T-helper 2 cell treated with Interferon-gamma antibody and Interleukin-4, amounts not matched to agents 5 μg/mL and 100 μg/mL, for 36 hours (primary cell): Measurements from ENCODE around the gene ZNF682.
"Not testable (repeated sequence)": the region's sequence is repeated elsewhere in the genome, so short reads cannot be mapped to it uniquely, and the experiment has no call there.

ENCODE experiments used
- DNase-seq: peaks from one replicate; pipeline ENCODE4 v3.0.0; 2021; ENCODE audit warnings: low spot score
- H3K27ac Mint-ChIP-seq: one replicate; pipeline ENCODE4 v1.8.0; 2021; ENCODE audit warnings: mild to moderate bottlenecking, mixed read lengths
- H3K27me3 Mint-ChIP-seq: one replicate; pipeline ENCODE4 v1.8.0; 2021; ENCODE audit warnings: low read depth, mixed read lengths
- H3K36me3 Mint-ChIP-seq: one replicate; pipeline ENCODE4 v1.8.0; 2021; ENCODE audit warnings: low read depth, mixed read lengths
- H3K4me1 Mint-ChIP-seq: one replicate; pipeline ENCODE4 v1.8.0; 2021; ENCODE audit warnings: low read depth, mixed read lengths
- H3K4me3 Mint-ChIP-seq: one replicate; pipeline ENCODE4 v1.8.0; 2022; ENCODE audit warnings: mild to moderate bottlenecking, moderate library complexity, mixed read lengths
- H3K9me3 Mint-ChIP-seq: one replicate; pipeline ENCODE4 v1.8.0; 2021; ENCODE audit warnings: mixed read lengths

Gene ZNF682

GRCh38 chr19:20039203-20039723 lies at the start of gene ZNF682:
TSS of gene ZNF682 (minus strand) at chr19:20039505. CDS start at chr19:20039345, 160 bp downstream.
- Mint-ChIP-seq H3K4me3 (peak within 1 kb of the TSS; percentile 93), H3K27ac (peak within 1 kb of the TSS; percentile 92), H3K36me3 (peaks cover 7% of the 10 kb centered on the region), H3K9me3 (peaks cover 14% of the 10 kb centered on the region), H3K4me1 (peaks cover 4% of the 10 kb centered on the region), H3K27me3 (no peaks in the 10 kb centered on the region)
- peak; percentile 83 for DNase-seq

GRCh38 chr19:20082876-20083275 lies 43.6 kb upstream of the ZNF682 start:
- not testable (repeated sequence) for H3K27ac Mint-ChIP-seq, H3K27me3 Mint-ChIP-seq, DNase-seq, H3K4me3 Mint-ChIP-seq, H3K4me1 Mint-ChIP-seq
- peaks cover 52% of the 10 kb centered on the region for H3K9me3 Mint-ChIP-seq
- H3K36me3 Mint-ChIP-seq, result peaks cover 38% of the 10 kb centered on the region

GRCh38 chr19:20082232-20082833 lies 43.0 kb upstream of the ZNF682 start:
- not testable (repeated sequence) for H3K27me3 Mint-ChIP-seq, H3K27ac Mint-ChIP-seq, H3K4me3 Mint-ChIP-seq, H3K4me1 Mint-ChIP-seq, DNase-seq
- H3K9me3 Mint-ChIP-seq, result peaks cover 46% of the 10 kb centered on the region
- peaks cover 38% of the 10 kb centered on the region for H3K36me3 Mint-ChIP-seq

GRCh38 chr19:20080656-20081055 lies 41.4 kb upstream of the ZNF682 start:
- H3K9me3 Mint-ChIP-seq, result peaks cover 44% of the 10 kb centered on the region
- H3K27ac Mint-ChIP-seq, result no peak overlapping the region
- peaks cover 37% of the 10 kb centered on the region for H3K36me3 Mint-ChIP-seq

GRCh38 chr19:20079476-20079875 lies 40.2 kb upstream of the ZNF682 start:
- H3K27ac Mint-ChIP-seq, result no peak overlapping the region
- H3K36me3 Mint-ChIP-seq, result peaks cover 36% of the 10 kb centered on the region
- H3K9me3 Mint-ChIP-seq, result peaks cover 49% of the 10 kb centered on the region
- H3K4me3 Mint-ChIP-seq, result no peak overlapping the region
- H3K4me1 Mint-ChIP-seq, result peaks cover 2% of the 10 kb centered on the region
- DNase-seq, result no peak
- no peaks in the 10 kb centered on the region for H3K27me3 Mint-ChIP-seq

More at GRCh38 chr19:20080656-20081055, 41.4 kb upstream of the ZNF682 start:
- no peak for DNase-seq
- Mint-ChIP-seq H3K4me1 (peaks cover 2% of the 10 kb centered on the region), H3K4me3 (no peak overlapping the region), H3K27me3 (no peaks in the 10 kb centered on the region)

GRCh38 chr19:20078581-20079031 lies 39.3 kb upstream of the ZNF682 start:
- no peak for DNase-seq
- Mint-ChIP-seq H3K27me3 (no peaks in the 10 kb centered on the region), H3K36me3 (peaks cover 36% of the 10 kb centered on the region), H3K9me3 (peaks cover 51% of the 10 kb centered on the region), H3K4me1 (peaks cover 2% of the 10 kb centered on the region), H3K4me3 (peak overlapping the region; percentile 81), H3K27ac (no peak overlapping the region)

GRCh38 chr19:20077791-20078463 lies 38.6 kb upstream of the ZNF682 start, which contains the start of gene ZNF90:
TSS of gene ZNF90 (plus strand) at chr19:20078000. CDS start at chr19:20078133, 133 bp downstream.
- peaks cover 51% of the 10 kb centered on the region for H3K9me3 Mint-ChIP-seq
- peak within 1 kb of the TSS; percentile 45 for H3K27ac Mint-ChIP-seq
- H3K4me1 Mint-ChIP-seq, result peaks cover 2% of the 10 kb centered on the region
- no peaks in the 10 kb centered on the region for H3K27me3 Mint-ChIP-seq
- H3K4me3 Mint-ChIP-seq, result peak within 1 kb of the TSS; percentile 81
- peak; percentile 62 for DNase-seq
- H3K36me3 Mint-ChIP-seq, result peaks cover 30% of the 10 kb centered on the region

- peaks cover 3% of the 10 kb centered on the region for H3K36me3 Mint-ChIP-seq
- no peak overlapping the region for H3K4me3 Mint-ChIP-seq
- no peak for DNase-seq
- H3K4me1 Mint-ChIP-seq, result peaks cover 2% of the 10 kb centered on the region
- no peak overlapping the region for H3K27ac Mint-ChIP-seq
- peaks cover 61% of the 10 kb centered on the region for H3K9me3 Mint-ChIP-seq
- no peaks in the 10 kb centered on the region for H3K27me3 Mint-ChIP-seq
Observed at GRCh38 chr19:20072936-20073335, 33.6 kb upstream of the ZNF682 start.

GRCh38 chr19:20070691-20071090 lies 31.4 kb upstream of the ZNF682 start:
- no peak for DNase-seq
- Mint-ChIP-seq H3K36me3 (no peaks in the 10 kb centered on the region), H3K27me3 (no peaks in the 10 kb centered on the region), H3K4me3 (no peak overlapping the region), H3K9me3 (peaks cover 70% of the 10 kb centered on the region), H3K4me1 (no peaks in the 10 kb centered on the region), H3K27ac (no peak overlapping the region)

- DNase-seq, H3K4me1 Mint-ChIP-seq, H3K27ac Mint-ChIP-seq, H3K27me3 Mint-ChIP-seq, H3K4me3 Mint-ChIP-seq, H3K36me3 Mint-ChIP-seq: not testable (repeated sequence)
- peaks cover 61% of the 10 kb centered on the region for H3K9me3 Mint-ChIP-seq
Observed at GRCh38 chr19:20068559-20068958, 29.3 kb upstream of the ZNF682 start.

GRCh38 chr19:20067943-20068342 lies 28.6 kb upstream of the ZNF682 start:
- Mint-ChIP-seq H3K27ac (no peak overlapping the region), H3K27me3 (no peaks in the 10 kb centered on the region), H3K4me3 (no peak overlapping the region), H3K9me3 (peaks cover 56% of the 10 kb centered on the region), H3K4me1 (no peaks in the 10 kb centered on the region), H3K36me3 (no peaks in the 10 kb centered on the region)
- DNase-seq, result no peak

- H3K27me3 Mint-ChIP-seq, result no peaks in the 10 kb centered on the region
- peaks cover 53% of the 10 kb centered on the region for H3K9me3 Mint-ChIP-seq
- no peaks in the 10 kb centered on the region for H3K36me3 Mint-ChIP-seq
- no peaks in the 10 kb centered on the region for H3K4me1 Mint-ChIP-seq
- DNase-seq, result no peak
- H3K4me3 Mint-ChIP-seq, result no peak overlapping the region
- H3K27ac Mint-ChIP-seq, result no peak overlapping the region
Observed at GRCh38 chr19:20066861-20067260, 27.6 kb upstream of the ZNF682 start.

GRCh38 chr19:20060282-20060681 lies 21.0 kb upstream of the ZNF682 start:
- H3K9me3 Mint-ChIP-seq, result peaks cover 33% of the 10 kb centered on the region
- no peaks in the 10 kb centered on the region for H3K27me3 Mint-ChIP-seq
- H3K36me3 Mint-ChIP-seq, result no peaks in the 10 kb centered on the region
- no peak overlapping the region for H3K27ac Mint-ChIP-seq
- no peak for DNase-seq
- no peaks in the 10 kb centered on the region for H3K4me1 Mint-ChIP-seq
- H3K4me3 Mint-ChIP-seq, result no peak overlapping the region

GRCh38 chr19:20058738-20059137 lies 19.4 kb upstream of the ZNF682 start:
- DNase-seq, H3K27me3 Mint-ChIP-seq, H3K36me3 Mint-ChIP-seq, H3K27ac Mint-ChIP-seq, H3K4me1 Mint-ChIP-seq, H3K4me3 Mint-ChIP-seq: not testable (repeated sequence)
- H3K9me3 Mint-ChIP-seq, result peaks cover 29% of the 10 kb centered on the region
